Measurements from ENCODE around the gene UBXN6.

DNA sequence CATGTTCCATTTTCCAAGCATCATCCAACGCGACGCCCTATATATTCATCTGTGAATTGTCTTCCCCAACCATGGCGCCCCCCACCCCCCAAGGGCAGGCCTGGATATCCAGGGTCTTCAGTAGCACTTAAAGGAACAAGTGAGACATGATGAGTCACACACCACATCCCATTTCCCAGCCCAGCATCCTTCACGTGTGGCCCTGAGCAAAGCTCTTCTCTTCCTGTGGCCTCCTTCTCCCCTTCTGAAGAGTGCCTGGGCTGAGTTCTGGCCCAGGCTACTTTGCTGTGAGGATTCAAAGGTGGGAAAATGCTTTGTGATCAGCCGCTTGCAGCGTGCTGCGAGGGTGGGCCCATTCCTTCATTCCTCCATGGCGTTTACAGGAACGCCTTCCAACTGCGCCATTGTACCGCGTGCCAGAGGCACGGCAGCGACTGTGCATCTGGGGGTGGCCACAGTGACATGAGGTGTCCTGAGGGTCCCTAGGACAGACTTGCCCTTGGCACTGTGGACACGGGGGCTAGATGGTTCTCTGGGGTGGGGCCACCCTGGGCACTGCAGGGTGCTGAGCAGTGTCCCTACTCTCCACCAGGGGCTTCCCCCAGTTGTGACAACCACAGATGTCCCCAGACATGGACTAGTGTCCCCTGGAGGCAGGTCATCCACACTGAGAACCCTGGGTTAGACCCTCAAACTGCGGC, 49.0 kb upstream of the UBXN6 start:
- TF ChIP-seq POLR2A (IDR thresholded peaks at IDR 0.05), result no peak
- TF ChIP-seq, protein P1, sequence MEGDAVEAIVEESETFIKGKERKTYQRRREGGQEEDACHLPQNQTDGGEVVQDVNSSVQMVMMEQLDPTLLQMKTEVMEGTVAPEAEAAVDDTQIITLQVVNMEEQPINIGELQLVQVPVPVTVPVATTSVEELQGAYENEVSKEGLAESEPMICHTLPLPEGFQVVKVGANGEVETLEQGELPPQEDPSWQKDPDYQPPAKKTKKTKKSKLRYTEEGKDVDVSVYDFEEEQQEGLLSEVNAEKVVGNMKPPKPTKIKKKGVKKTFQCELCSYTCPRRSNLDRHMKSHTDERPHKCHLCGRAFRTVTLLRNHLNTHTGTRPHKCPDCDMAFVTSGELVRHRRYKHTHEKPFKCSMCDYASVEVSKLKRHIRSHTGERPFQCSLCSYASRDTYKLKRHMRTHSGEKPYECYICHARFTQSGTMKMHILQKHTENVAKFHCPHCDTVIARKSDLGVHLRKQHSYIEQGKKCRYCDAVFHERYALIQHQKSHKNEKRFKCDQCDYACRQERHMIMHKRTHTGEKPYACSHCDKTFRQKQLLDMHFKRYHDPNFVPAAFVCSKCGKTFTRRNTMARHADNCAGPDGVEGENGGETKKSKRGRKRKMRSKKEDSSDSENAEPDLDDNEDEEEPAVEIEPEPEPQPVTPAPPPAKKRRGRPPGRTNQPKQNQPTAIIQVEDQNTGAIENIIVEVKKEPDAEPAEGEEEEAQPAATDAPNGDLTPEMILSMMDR (IDR thresholded peaks at IDR 0.05), result no peak

Data from heart left ventricle (tissue), 13 donors.